Measurements from ENCODE around the gene FXYD2. TPM values are rescaled to one million over a fixed set of nuclear protein-coding genes. Genes with fewer than 3 reads are reported as not detected.
"Not testable (repeated sequence)": the region's sequence is repeated elsewhere in the genome, so short reads cannot be mapped to it uniquely, and the experiment has no call there.

The FXYD2 gene
- total RNA-seq, 1 donor from 2014 or later: 1.6 TPM

DNA sequence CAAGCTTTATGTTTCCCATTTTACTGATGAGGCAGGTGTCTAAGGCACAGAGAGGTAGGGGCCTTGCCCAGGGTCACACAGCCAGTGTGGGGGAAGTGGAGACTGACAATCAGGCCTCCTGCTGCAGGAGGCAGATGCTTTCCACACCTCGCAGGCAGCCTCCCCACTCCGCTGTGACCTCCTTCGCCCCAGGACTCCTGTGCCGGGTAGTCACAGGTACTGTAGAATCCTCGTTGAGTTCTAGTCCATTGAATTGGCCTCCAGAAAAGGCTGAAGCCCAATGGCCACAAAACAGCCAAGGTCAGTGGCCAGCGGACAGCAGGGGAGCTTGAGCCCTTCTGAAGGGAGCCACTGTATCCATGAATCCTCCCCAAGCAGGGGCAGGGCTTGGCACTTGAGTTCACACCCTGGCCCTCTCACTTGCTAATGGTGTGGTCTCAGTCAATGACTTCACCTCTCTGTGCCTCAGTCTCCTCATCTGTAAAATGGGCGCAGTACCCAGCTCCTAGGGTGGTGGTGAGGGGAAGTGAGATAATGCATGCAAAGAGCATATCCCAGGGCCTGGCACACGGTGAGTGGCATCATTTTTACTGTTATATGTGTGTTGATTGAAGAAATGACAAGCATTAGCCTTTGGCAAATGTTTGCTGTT, 1.1 kb upstream of the FXYD2 start:
- DNase-seq (ENCODE audit: low spot score): peak; percentile 70
- intact Hi-C loops (cut with DNase I): no loop called here

DNA sequence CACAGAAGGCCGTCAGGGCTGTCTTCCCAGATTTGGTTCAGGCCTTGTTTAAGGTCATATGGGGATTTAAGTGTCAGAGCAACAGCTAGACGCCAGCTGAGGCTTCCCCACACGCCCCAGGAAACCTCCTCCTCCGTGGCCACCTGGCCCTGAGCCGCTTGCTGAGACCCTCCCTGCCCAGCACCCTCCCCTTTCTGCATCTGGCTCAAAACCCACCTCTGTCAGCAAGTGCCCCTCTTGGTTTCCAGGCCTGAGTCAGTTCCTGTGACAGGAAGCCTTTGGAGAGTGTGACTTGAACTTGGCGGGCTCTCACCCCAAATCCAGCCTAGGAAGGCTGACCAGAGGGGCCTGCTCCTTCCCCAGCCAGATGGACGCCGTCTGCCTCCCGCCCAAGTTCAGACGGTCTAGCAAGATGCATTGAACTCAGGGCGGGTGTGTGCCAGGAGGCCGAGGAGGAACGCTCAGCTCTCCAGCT, 561 bp downstream of the FXYD2 start:
- intact Hi-C loops (cut with DNase I): no loop called here

GRCh38 chr11:117823294-117823945, 1.1 kb downstream of the FXYD2 start:
- intact Hi-C loops (cut with DNase I): no loop called here
- DNase-seq (ENCODE audit: low spot score): peak; percentile 72

More for the DNA sequence above, 561 bp downstream of the FXYD2 start:
- DNase-seq (ENCODE audit: low spot score): peak; percentile 86

- DNase-seq (ENCODE audit: low spot score): peak; percentile 54
- intact Hi-C loops (cut with DNase I): no loop called here
Observed at GRCh38 chr11:117822074-117823033, 2.2 kb downstream of the FXYD2 start.

DNA sequence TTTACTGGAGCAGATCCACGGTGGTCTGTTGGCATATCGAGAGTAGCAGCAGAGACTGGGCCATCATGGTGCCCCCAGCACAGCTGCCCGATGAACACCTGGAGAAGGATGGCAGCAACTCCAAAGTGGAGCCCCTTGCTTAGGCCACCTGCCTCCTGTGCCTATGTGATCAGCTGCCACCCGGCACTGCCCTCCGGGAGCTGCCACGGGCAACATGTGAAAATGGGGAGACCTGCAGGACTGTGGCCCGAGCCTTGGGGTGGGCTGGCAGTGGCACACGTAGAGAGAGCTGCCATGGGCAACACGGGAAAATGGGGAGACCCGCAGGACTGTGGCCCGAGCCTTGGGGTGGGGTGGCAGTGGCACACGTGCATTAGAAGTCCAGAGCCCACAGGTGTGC, 3.1 kb downstream of the FXYD2 start:
- DNase-seq (ENCODE audit: low spot score): no peak
- intact Hi-C loops (cut with DNase I): no loop called here

- no peak for DNase-seq (ENCODE audit: low spot score)
- intact Hi-C loops (cut with DNase I): no loop called here
Observed at GRCh38 chr11:117820516-117820915, 4.0 kb downstream of the FXYD2 start.

GRCh38 chr11:117820071-117820470, 4.5 kb downstream of the FXYD2 start:
- no peak for DNase-seq (ENCODE audit: low spot score)
- intact Hi-C loops (cut with DNase I): no loop called here

- intact Hi-C loops (cut with DNase I): loop anchor here (2.0 to 5.0 kb wide), 2 partner anchors 127 to 233 kb away; no protein-coding TSS in a partner anchor
- no peak for DNase-seq (ENCODE audit: low spot score)
Observed at GRCh38 chr11:117819096-117820040, 5.2 kb downstream of the FXYD2 start.

DNA sequence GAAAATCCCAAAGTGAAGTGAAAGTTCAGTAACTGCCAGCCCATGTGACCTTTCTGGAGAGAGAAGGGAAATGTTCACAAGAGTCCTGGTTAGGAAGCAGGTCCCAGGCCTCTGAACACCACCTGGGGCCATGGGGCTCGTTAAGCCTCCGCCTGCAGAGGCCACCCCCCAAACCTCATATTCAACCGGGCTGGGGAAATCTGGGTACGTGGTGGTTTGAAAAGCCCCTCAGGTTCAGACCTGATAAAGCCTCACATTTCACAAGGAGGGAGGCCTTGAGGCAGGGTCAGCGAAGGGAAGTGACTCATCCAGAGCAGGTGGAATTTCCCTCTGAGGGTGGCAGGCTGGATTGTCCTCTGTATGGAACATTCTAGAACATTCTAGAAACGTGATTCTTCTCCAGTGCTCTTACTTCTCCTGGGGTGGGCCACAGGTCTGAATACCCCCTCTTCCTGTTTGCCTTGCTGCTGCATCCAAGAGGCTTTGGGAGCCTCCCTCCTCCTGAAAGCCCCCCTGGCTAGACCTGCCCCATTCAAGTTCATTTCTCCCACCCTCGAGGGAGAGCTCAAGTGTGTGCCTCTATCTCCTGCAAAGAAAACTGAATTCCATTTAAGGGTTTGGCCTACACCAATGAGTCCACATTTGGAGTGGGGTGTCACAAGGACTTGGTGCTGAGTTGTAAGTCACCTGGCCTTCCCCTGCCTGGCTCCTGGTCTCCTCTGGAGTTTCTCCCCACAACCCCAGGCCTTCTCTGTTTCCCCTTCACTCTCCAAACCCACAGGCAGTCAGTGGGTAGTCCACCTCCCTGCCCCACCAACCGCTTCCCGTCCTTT, 6.3 kb downstream of the FXYD2 start:
- intact Hi-C loops (cut with DNase I): loop anchor here (2.0 to 5.0 kb wide), 2 partner anchors 129 to 234 kb away; no protein-coding TSS in a partner anchor

DNA sequence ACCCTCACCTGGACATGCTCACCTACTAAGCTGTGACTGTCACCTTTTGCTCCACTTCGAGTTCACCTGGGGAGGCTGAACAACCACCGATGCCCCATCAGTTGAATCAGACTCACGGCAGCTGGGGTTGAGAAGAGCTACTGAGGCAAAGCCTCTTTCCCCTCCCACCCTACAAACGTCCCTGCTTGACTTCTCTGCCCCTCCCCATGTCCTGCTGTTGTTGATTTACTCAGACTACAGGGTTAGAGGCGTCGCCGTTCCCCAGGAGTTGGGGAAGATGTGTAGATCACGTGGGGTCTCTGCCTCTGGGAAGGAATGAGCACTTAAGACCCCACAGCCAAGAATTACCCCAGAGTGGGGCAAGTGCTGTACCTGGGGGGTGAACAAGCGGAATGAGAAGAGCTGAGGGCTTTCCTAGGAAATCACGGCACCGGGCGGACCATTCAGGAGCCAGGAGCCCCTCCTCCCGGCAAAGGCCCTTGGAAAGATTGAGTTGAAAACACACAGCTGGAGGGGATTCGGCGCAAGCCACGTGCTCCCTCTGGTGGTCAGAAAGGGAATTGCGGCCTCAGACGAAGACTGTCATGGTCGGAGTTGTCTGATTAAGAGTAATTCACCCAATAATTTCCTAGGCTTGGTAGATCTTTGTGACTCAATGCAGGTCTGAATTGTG, 7.0 kb downstream of the FXYD2 start:
- intact Hi-C loops (cut with DNase I): loop anchor here (2.0 to 5.0 kb wide), 2 partner anchors 129 to 235 kb away; no protein-coding TSS in a partner anchor

More for the DNA sequence above, 6.3 kb downstream of the FXYD2 start:
- DNase-seq (ENCODE audit: low spot score): no peak

GRCh38 chr11:117816846-117817367, 7.6 kb downstream of the FXYD2 start:
- DNase-seq (ENCODE audit: low spot score): no peak
- intact Hi-C loops (cut with DNase I): loop anchor here (5.0 kb wide), 1 partner anchor 235 kb away; no protein-coding TSS in a partner anchor

More for the DNA sequence above, 7.0 kb downstream of the FXYD2 start:
- peak; percentile 88 for DNase-seq (ENCODE audit: low spot score)

DNA sequence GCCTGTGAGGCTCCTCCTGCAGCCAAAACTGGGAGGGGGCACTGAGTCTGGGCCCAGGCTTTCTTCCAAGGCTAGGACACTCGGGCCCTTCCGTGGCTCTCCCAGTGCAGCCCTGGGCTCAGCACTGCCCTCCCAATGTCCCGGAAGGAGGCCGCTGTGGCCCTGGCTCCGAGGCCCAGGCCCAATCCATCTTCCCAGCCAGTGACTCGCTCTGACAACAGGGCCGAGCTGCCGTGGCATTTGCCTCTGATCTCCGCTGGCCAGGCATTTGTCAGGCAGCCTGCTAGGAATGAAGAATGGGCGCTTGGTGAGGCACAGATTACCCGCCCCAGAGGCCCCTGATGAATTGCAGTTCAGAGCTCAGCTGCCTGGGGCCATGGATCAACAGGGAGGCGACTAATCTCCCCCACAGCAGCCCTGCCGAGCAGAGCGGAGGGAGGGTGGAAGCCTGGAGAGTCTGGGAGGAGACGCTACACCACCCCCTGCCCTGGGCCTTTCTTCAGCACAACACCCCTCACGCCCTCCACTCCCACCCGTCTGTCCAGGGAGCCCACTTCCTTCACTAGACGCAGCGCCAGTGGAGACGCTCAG, 8.3 kb downstream of the FXYD2 start:
- DNase-seq (ENCODE audit: low spot score): no peak
- intact Hi-C loops (cut with DNase I): loop anchor here (5.0 kb wide), 1 partner anchor 236 kb away; no protein-coding TSS in a partner anchor

GRCh38 chr11:117815262-117815803, 9.2 kb downstream of the FXYD2 start:
- DNase-seq (ENCODE audit: low spot score): no peak
- intact Hi-C loops (cut with DNase I): loop anchor here (5.0 kb wide), 1 partner anchor 237 kb away; no protein-coding TSS in a partner anchor

DNA sequence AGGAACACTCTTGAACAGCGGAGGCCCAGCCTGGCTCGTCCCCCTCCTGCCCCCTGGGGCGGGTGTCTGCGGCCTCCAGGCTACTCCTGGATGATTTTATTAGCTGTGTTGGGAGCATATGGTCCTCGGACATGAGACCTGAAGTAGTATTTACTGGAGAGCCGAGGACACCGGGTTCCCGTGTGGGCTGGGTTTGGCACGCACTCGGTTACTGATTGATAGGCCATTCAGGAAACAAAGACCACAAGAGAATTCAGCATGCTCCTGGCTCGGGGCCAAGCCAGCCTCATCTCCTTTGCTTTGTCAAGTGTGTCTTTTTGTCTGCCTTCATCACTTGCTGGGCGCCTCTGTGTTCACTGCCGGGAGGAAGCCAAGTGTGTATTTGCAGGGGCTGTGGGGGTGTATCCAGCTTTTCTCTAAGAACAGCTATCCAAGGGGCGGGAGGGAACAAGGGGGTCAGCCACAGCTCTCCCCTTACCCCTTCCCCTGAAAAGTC, 9.7 kb downstream of the FXYD2 start:
- intact Hi-C loops (cut with DNase I): loop anchor here (5.0 kb wide), 1 partner anchor 237 kb away; no protein-coding TSS in a partner anchor
- no peak for DNase-seq (ENCODE audit: low spot score)

- no peak for DNase-seq (ENCODE audit: low spot score)
- intact Hi-C loops (cut with DNase I): no loop called here
Observed at GRCh38 chr11:117814204-117814765, 10.3 kb downstream of the FXYD2 start.

DNA sequence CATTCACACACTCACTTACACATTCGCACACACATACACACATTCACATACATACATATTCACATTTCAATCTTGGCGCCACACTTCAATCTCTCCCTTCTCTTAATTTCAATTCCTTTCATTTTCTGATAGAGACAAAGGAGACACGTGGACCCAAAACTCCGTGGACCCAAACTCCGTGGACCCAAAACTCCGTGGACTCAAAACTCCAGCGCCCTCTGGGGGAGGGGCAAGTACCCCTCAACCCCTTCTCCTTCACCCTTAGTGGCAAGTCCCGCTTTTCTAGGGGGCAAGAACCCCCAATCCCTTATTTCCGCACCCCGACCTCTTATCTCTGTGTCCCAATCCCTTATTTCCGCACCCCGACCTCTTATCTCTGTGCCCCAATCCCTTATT, 14.5 kb downstream of the FXYD2 start:
- intact Hi-C loops (cut with DNase I): not testable (repeated sequence)

More for the DNA sequence above, 14.5 kb downstream of the FXYD2 start:
- DNase-seq (ENCODE audit: low spot score): not testable (repeated sequence)

Measured in cardiac septum (tissue), 1 donor.